ENCODE data around the gene TDRD9.

Gene TDRD9

DNA sequence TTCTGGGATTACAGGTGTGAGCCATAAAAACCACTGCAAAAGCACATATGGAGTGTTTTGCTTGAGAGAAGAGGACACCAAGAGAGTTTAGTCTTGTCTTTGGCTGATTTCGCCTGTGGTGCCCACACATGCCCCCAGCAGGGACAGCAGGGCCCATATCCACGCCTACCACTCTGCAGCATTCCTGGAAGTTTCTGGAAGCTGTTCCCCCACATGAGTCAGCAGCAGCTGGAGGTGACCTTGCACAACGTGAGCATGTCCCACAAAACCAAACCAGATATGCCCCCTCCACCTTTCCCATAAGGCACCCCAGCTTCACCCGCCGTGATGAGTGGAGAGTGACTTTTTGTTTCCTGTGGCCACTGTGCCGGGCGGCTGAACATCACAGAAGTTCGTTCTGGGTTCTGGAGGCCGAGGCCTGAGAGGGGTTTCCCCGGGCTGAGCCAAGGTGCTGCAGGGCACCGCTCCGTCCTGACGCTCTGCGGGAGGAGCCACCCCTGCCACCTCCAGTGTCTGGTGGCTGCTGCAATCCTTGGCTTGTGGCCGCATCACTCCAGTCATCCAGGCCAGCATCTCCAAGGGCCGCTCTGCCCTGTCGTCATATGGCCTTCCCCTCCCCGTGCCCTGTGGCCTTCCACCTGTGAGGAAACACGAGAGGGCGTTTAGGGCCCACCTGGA lies 162.0 kb downstream of the TDRD9 start:
- Histone ChIP-seq H3K27me3 (ENCODE audit: insufficient read depth, low read length) (no peaks in the 10 kb centered on the region), H3K4me1 (ENCODE audit: insufficient read depth, low read length, severe bottlenecking) (no peaks in the 10 kb centered on the region), H3K79me2 (ENCODE audit: insufficient read depth, low read length) (no peaks in the 10 kb centered on the region), H3K27ac (ENCODE audit: low read depth, low read length, poor library complexity, severe bottlenecking) (no peak overlapping the region), H3F3A (ENCODE audit: insufficient read depth, low read length) (no peaks in the 10 kb centered on the region), H3K4me3 (ENCODE audit: low read depth, low read length, poor library complexity, severe bottlenecking) (no peak overlapping the region), H3K9me3 (ENCODE audit: low read length) (no peaks in the 10 kb centered on the region), H3K9me2 (ENCODE audit: low read depth, low read length) (no peaks in the 10 kb centered on the region), H4K20me1 (ENCODE audit: insufficient read depth, low read length) (no peaks in the 10 kb centered on the region), H3K4me2 (ENCODE audit: low read length) (no peak overlapping the region), H3K36me3 (ENCODE audit: insufficient read depth, low read length) (no peaks in the 10 kb centered on the region), H3K9ac (ENCODE audit: low read length) (no peak overlapping the region), H2AFZ (ENCODE audit: low read length) (no peak overlapping the region)
- no peak for TF ChIP-seq EZH2 (IDR thresholded peaks at IDR 0.05; ENCODE audit: borderline replicate concordance, low read length)
- TF ChIP-seq, protein P1, sequence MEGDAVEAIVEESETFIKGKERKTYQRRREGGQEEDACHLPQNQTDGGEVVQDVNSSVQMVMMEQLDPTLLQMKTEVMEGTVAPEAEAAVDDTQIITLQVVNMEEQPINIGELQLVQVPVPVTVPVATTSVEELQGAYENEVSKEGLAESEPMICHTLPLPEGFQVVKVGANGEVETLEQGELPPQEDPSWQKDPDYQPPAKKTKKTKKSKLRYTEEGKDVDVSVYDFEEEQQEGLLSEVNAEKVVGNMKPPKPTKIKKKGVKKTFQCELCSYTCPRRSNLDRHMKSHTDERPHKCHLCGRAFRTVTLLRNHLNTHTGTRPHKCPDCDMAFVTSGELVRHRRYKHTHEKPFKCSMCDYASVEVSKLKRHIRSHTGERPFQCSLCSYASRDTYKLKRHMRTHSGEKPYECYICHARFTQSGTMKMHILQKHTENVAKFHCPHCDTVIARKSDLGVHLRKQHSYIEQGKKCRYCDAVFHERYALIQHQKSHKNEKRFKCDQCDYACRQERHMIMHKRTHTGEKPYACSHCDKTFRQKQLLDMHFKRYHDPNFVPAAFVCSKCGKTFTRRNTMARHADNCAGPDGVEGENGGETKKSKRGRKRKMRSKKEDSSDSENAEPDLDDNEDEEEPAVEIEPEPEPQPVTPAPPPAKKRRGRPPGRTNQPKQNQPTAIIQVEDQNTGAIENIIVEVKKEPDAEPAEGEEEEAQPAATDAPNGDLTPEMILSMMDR (IDR thresholded peaks at IDR 0.05; ENCODE audit: low read length): no peak

DNA sequence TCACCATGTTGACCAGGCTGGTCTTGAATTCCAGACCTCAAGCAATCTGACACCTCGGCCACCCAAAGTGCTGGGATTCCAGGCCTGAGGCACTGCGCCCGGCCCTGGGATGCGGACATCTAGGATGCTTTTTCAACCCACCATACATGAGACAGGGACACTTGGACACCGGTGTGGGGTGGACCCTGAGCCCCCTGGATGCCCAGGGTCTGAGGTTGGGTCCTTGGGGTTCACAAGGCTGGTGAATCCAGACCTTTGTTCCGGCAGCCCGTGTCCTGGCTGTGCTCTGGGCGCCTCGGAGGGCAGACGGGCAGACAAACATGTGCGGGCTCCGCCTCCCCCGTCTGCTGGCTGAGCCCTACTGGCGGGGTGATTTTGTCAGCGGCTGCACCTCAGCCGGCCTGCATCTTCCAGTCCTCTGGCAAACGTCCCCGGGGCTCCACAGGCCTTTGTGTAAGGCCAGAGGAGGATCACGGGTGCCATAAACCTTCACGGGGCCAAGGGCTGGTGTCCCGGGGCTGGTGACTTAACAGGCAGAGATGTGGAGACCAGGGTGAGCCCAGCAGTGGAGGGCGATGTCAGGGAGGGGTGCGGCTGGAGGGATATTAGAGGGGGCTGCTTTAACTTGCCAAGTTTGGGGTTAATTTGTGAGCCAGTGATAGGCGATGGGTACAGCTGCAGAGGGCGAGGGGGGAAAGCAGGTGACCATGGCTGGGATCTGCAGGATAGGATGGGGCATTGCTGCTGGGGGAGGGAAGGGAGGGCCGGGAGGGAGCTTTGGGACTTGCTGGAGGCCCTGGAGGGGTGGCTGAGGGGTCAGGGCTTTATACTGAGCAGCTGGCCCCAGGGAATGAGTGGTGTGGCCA lies 163.0 kb downstream of the TDRD9 start:
- H3K9me2 ChIP-seq (ENCODE audit: low read depth, low read length): no peaks in the 10 kb centered on the region
- TF ChIP-seq, protein P1 (IDR thresholded peaks at IDR 0.05; ENCODE audit: low read length): no peak
- TF ChIP-seq EZH2 (IDR thresholded peaks at IDR 0.05; ENCODE audit: borderline replicate concordance, low read length): no peak
- H3K27ac ChIP-seq (ENCODE audit: low read depth, low read length, poor library complexity, severe bottlenecking): no peak overlapping the region
- no peak overlapping the region for H3K4me3 ChIP-seq (ENCODE audit: low read depth, low read length, poor library complexity, severe bottlenecking)
- no peaks in the 10 kb centered on the region for H3K9me3 ChIP-seq (ENCODE audit: low read length)
- H3F3A ChIP-seq (ENCODE audit: insufficient read depth, low read length): no peaks in the 10 kb centered on the region
- H3K4me2 ChIP-seq (ENCODE audit: low read length): no peak overlapping the region
- no peaks in the 10 kb centered on the region for H3K36me3 ChIP-seq (ENCODE audit: insufficient read depth, low read length)
- H3K79me2 ChIP-seq (ENCODE audit: insufficient read depth, low read length): no peaks in the 10 kb centered on the region
- no peaks in the 10 kb centered on the region for H3K4me1 ChIP-seq (ENCODE audit: insufficient read depth, low read length, severe bottlenecking)
- no peaks in the 10 kb centered on the region for H4K20me1 ChIP-seq (ENCODE audit: insufficient read depth, low read length)
- H3K27me3 ChIP-seq (ENCODE audit: insufficient read depth, low read length): no peaks in the 10 kb centered on the region
- no peak overlapping the region for H3K9ac ChIP-seq (ENCODE audit: low read length)
- no peak overlapping the region for H2AFZ ChIP-seq (ENCODE audit: low read length)

DNA sequence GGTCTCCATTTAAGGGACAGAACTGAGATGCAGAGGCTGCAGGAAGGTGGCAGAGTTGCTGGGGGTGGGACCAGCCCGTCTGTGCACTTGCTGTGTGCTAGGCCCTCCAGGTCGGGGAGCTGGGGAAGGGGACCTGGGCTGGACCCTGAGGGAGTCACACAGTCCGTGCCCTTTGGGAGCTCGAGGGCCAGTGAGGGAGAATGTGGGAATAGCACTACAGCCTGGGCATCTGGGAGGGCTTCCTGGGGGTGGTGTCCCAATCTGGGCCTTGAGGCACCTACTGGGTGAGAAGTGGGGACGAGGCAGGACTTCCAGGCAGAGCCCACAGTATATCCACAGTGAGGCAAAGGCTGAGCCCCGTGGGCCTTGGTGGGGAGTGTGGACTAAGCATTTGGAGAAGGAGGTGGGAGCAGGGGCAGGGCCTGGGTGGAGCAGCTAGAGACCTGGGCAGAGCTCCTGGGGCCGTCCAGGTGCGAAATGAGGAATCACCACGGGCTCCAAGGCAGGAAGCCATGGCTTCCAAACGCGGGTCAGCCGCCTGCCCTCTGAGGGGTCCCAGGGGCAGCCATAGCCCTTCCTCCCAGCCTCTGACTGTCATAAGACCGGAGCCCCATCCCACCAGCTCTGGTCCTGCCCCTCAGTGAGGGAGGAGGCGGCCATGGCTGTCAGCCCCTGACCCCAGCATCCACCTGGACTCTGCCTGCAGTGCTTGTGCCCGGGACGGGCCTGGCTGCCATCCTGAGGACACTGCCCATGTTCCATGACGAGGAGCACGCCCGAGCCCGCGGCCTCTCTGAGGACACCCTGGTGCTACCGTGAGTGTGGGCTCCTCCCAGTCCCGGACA lies 163.9 kb downstream of the TDRD9 start:
- H3K79me2 ChIP-seq (ENCODE audit: insufficient read depth, low read length): no peaks in the 10 kb centered on the region
- no peak overlapping the region for H2AFZ ChIP-seq (ENCODE audit: low read length)
- no peaks in the 10 kb centered on the region for H3K27me3 ChIP-seq (ENCODE audit: insufficient read depth, low read length)
- H3K4me2 ChIP-seq (ENCODE audit: low read length): no peak overlapping the region
- H3K9me2 ChIP-seq (ENCODE audit: low read depth, low read length): no peaks in the 10 kb centered on the region
- no peak overlapping the region for H3K4me3 ChIP-seq (ENCODE audit: low read depth, low read length, poor library complexity, severe bottlenecking)
- no peak overlapping the region for H3K9ac ChIP-seq (ENCODE audit: low read length)
- H3F3A ChIP-seq (ENCODE audit: insufficient read depth, low read length): no peaks in the 10 kb centered on the region
- H3K9me3 ChIP-seq (ENCODE audit: low read length): no peaks in the 10 kb centered on the region
- H3K4me1 ChIP-seq (ENCODE audit: insufficient read depth, low read length, severe bottlenecking): no peaks in the 10 kb centered on the region
- no peak overlapping the region for H3K27ac ChIP-seq (ENCODE audit: low read depth, low read length, poor library complexity, severe bottlenecking)
- TF ChIP-seq, protein P1 (IDR thresholded peaks at IDR 0.05; ENCODE audit: low read length): no peak
- no peak for TF ChIP-seq EZH2 (IDR thresholded peaks at IDR 0.05; ENCODE audit: borderline replicate concordance, low read length)
- H4K20me1 ChIP-seq (ENCODE audit: insufficient read depth, low read length): no peaks in the 10 kb centered on the region
- no peaks in the 10 kb centered on the region for H3K36me3 ChIP-seq (ENCODE audit: insufficient read depth, low read length)
